Tibial nerve (tissue), 4 donors: ENCODE measurements around the gene COL27A1. TPM values are rescaled to one million over a fixed set of nuclear protein-coding genes. Genes with fewer than 3 reads are reported as not detected.

Experiments
- DNase-seq, 2 donors: peaks; one replicate each; pipeline ENCODE4 v3.0.0-alpha.2; 2019; ENCODE audit warnings: low spot score in 2 of 2
- H3K27ac ChIP-seq, 4 donors: fragments of 200-600 bp; sonication (generic) in 3 of 4; one replicate each; pipeline ENCODE4 v1.5.1; 2017 to 2019; ENCODE audit warnings: mild to moderate bottlenecking in 1 of 4
- H3K27me3 ChIP-seq, 2 donors: fragments of 200-600 bp; sonication (generic) in 1 of 2; one replicate each; pipeline versions ENCODE4 v1.5.1 to v1.6.0; 2017 to 2019
- H3K36me3 ChIP-seq, 3 donors: fragments of 200-600 bp; sonication (generic); one replicate each; pipeline ENCODE4 v1.5.1; 2018 to 2019
- H3K4me1 ChIP-seq, 4 donors: fragments of 200-600 bp; sonication (generic) in 3 of 4; one replicate each; pipeline ENCODE4 v1.5.1; 2017 to 2019
- H3K4me3 ChIP-seq, 4 donors: fragments of 200-600 bp; sonication (generic) in 3 of 4; one replicate each; pipeline ENCODE4 v1.5.1; 2017 to 2019; ENCODE audit warnings: mild to moderate bottlenecking in 1 of 4, moderate library complexity in 1 of 4
- H3K9me3 ChIP-seq, 4 donors: fragments of 200-600 bp; sonication (generic) in 3 of 4; one replicate each; pipeline ENCODE4 v1.5.1; 2017 to 2019
- CTCF ChIP-seq, 5 experiments: fragments of 200-600 bp in 3 of 5; fragments of 450-650 bp in 2 of 5; sonication (generic) in 3 of 5; IDR thresholded peaks; one replicate each; pipeline ENCODE4 v1.5.1; 2016 to 2019; ENCODE audit warnings: antibody characterized with exemption in 5 of 5, mild to moderate bottlenecking in 3 of 5, moderate library complexity in 2 of 5
- EP300 ChIP-seq, 2 donors: sonication (generic); formaldehyde crosslinking; IDR thresholded peaks; one replicate each; pipeline ENCODE4 v1.6.1; 2017; ENCODE audit warnings: antibody characterized with exemption in 2 of 2, mild to moderate bottlenecking in 1 of 2
- POLR2A ChIP-seq, 2 donors: fragments of 450-650 bp; IDR thresholded peaks; one replicate each; pipeline ENCODE4 v1.6.1; 2017; ENCODE audit warnings: antibody characterized with exemption in 2 of 2, mild to moderate bottlenecking in 2 of 2, moderate library complexity in 2 of 2
- WGBS, 2 donors: methylation state at CpG; one replicate each; pipeline ENCODE4 v1.1.5; 2018; 5-methylcytosine and 5-hydroxymethylcytosine counted together
- total RNA-seq, 4 donors: library from RNA; depleted of rRNA; stranded (reverse); fragments of >200 nt; gene quantifications; one replicate each; pipeline ENCODE4 v1.1.0, GENCODE V29; 2016

COL27A1 gene
- total RNA-seq, 4 donors from 2014 or later = 14.9 to 55.8 (median 27.7) TPM

DNA sequence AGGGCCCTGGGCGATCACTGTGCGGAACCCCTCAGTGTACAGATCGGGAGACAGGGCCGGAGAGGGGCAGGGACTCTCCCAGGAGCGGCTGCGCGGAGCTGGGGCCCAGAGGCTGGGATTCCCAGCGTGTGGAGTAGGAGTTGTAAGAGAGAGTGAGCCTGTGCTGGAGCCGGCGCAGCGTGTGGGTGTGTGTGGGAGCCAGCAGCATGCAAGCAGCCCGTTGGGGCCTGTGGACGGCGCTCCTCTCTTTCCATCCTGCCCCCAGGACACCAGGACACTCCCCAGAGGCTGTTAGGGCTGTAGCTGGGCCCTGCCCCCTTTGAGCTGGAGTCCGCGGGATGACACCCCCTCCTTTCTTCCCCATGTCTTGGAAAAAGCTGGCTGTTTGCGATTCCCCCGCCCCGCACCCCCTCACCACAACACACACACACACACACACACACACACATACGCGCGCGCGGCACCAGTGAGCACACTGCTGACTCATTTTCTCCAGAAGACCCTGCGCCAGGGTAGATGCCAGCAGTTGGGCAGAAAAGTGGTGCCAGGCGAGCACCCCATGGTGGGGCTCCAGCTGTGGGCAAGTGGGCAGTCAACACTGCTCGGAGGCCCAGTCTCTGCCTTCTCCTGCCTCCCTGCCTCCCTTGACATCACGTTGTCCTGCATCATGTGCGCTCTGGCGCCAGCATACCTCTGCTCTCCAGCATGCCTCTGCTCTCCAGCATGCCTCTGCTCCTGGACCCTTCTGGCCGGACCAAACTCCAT is 1.5 kb downstream of the COL27A1 start:
- Histone ChIP-seq H3K36me3 (no peaks in the 10 kb centered on the region), H3K27me3 (peaks cover 0 to 24% of the 10 kb centered on the region in 2 donors), H3K9me3 (no peaks in the 10 kb centered on the region), H3K4me1 (peaks cover 0 to 48% (median 7%) of the 10 kb centered on the region in 4 donors), H3K4me3 (peak overlapping the region; percentile 52 to 73 (median 58)), H3K27ac (peak overlapping the region; percentile 71 to 92 (median 82))
- TF ChIP-seq POLR2A (IDR thresholded peaks at IDR 0.05) = peak in 1 of 2 donors; percentile 34
- TF ChIP-seq CTCF (IDR thresholded peaks at IDR 0.05) = peak in 2 of 5 experiments; percentile 8 to 23
- TF ChIP-seq EP300 (IDR thresholded peaks at IDR 0.05) = peak in 1 of 2 donors; percentile 71
- DNase-seq = peak; percentile 37 to 40
- WGBS, 2 donors = 21 to 36% methylated on average over 13 to 31 of the region's 31 CpGs

DNA sequence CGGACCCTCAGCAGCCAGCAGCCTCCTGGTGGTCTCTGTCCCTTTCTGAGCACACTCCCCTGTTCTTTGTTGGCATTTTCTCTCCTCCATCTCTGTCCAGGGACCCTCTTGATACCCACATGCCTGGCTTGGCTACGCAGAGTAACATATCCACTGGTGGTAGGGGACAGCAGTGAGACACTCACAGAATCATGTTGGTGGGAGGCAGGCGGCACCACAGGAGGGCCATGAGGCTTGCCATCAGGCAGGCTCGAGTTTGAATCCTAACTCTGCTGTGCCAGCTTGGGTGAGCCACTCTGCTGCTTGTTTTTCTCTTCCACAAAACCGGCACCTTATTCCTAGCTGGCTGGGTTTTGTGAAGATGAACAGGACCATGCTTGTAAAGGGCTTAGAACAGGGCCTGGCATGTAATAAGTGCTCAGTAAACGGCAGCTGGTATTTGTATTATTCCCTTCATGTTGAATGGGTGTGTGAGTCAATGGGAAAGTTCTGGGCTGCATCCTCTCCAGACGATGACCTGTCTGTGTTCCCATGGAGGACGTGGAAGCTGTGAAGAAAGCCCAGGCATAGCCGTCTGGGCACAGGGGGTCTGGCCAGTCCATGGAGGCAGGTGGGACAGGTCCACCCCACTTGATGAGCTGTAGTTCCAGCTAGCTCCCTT is 2.3 kb downstream of the COL27A1 start:
- Histone ChIP-seq H3K36me3 (no peaks in the 10 kb centered on the region), H3K27me3 (peaks cover 0 to 21% of the 10 kb centered on the region in 2 donors), H3K9me3 (no peaks in the 10 kb centered on the region), H3K27ac (peak overlapping the region; percentile 7 to 92 (median 82)), H3K4me1 (peaks cover 0 to 55% (median 8%) of the 10 kb centered on the region in 4 donors), H3K4me3 (no peak overlapping the region)
- WGBS, 2 donors = 82 to 88% methylated on average over 9 of the region's 9 CpGs
- DNase-seq = no peak
- no peak for TF ChIP-seq POLR2A (IDR thresholded peaks at IDR 0.05)
- TF ChIP-seq EP300 (IDR thresholded peaks at IDR 0.05) = no peak
- no peak for TF ChIP-seq CTCF (IDR thresholded peaks at IDR 0.05)

DNA sequence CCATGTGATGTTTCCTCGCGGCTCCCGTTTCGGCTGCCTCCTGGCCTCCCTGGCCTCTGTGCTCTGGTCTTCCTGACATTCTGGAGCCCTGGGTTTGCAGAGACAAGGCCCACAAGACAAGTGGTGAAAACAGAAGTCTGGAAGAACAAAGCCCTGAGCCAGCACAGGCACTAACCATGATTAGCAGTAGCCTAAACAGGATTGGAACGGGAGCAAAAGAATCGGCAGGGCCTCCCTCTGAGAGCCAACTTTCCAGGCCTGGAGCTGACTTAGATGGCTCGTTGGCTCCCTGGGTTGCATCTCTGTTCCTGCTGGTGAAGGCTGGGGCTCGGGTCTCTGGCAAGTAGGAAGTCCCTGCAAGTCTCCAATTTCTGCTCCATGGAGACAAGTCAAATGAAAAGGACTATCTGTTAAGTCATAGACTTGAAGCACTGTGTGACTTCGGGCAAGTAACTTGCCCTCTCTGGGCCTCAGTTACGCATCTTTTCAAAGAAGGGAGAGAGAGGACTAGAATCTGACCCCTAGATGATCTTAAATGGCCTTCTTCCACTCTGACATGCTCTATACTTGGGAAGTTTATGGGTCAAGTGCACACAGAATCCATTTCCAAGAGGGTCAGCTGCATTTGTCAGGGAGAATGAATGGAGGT is 3.3 kb downstream of the COL27A1 start:
- Histone ChIP-seq H3K4me3 (no peak overlapping the region), H3K27ac (peak overlapping the region in 2 of 4 donors; percentile 57 to 92), H3K4me1 (peaks cover 0 to 62% (median 16%) of the 10 kb centered on the region in 4 donors), H3K9me3 (no peaks in the 10 kb centered on the region), H3K27me3 (peaks cover 0 to 14% of the 10 kb centered on the region in 2 donors), H3K36me3 (no peaks in the 10 kb centered on the region)
- 75 to 86% methylated on average over 10 of the region's 10 CpGs for WGBS, 2 donors
- TF ChIP-seq CTCF (IDR thresholded peaks at IDR 0.05) (no peak), EP300 (IDR thresholded peaks at IDR 0.05) (no peak), POLR2A (IDR thresholded peaks at IDR 0.05) (no peak)
- DNase-seq = no peak

- DNase-seq = no peak
- no peaks in the 10 kb centered on the region for H3K36me3 ChIP-seq
- H3K27ac ChIP-seq = no peak overlapping the region
- H3K27me3 ChIP-seq = peaks cover 0 to 5% of the 10 kb centered on the region in 2 donors
- H3K9me3 ChIP-seq = no peaks in the 10 kb centered on the region
- no peak overlapping the region for H3K4me3 ChIP-seq
- TF ChIP-seq POLR2A (IDR thresholded peaks at IDR 0.05) = no peak
- no peak for TF ChIP-seq CTCF (IDR thresholded peaks at IDR 0.05)
- TF ChIP-seq EP300 (IDR thresholded peaks at IDR 0.05) = no peak
- H3K4me1 ChIP-seq = peaks cover 0 to 58% (median 17%) of the 10 kb centered on the region in 4 donors
- 25 to 54% methylated on average over 3 of the region's 3 CpGs for WGBS, 2 donors
Observed at GRCh38 chr9:114159691-114160090, 4.4 kb downstream of the COL27A1 start.
